ENCODE measurements around the gene CAMK1D.

DNA sequence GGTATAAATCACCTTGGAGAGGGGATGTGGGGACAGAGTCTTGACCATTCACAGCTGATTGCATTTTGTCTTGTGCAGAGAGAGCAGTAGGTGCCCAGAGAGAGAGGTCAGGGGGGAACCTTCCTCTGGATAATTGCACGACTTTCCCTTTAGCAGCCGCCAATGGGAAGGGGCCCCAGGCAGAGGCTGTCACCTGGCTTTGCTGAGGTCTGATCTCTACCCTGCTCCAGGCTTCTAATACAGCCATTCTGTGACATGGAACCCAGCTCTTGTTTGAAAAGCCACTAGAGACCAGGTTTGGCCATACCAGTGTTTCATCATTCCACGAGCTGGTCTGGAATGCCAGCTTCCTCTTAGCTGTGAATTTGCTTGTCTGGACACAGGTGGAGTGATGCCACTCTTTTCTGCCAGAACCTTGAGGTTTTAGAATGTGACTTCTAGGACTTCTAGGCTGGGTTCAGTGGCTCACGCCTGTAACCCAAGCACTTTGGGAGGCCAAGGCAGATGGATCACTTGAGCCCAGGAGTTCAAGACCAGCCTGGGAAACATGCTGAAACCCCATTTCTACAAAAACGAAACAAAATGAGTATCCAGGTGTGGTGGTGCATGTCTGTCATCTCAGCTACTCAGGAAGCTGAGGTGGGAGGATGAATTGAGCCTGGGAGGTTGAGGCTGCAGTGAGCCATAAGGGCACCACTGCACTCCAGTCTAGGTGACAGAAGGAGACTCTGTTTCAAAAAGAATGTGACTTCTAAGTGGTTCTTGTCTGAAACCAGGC is 159.9 kb downstream of the CAMK1D start:
- TF ChIP-seq, protein P1, sequence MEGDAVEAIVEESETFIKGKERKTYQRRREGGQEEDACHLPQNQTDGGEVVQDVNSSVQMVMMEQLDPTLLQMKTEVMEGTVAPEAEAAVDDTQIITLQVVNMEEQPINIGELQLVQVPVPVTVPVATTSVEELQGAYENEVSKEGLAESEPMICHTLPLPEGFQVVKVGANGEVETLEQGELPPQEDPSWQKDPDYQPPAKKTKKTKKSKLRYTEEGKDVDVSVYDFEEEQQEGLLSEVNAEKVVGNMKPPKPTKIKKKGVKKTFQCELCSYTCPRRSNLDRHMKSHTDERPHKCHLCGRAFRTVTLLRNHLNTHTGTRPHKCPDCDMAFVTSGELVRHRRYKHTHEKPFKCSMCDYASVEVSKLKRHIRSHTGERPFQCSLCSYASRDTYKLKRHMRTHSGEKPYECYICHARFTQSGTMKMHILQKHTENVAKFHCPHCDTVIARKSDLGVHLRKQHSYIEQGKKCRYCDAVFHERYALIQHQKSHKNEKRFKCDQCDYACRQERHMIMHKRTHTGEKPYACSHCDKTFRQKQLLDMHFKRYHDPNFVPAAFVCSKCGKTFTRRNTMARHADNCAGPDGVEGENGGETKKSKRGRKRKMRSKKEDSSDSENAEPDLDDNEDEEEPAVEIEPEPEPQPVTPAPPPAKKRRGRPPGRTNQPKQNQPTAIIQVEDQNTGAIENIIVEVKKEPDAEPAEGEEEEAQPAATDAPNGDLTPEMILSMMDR (IDR thresholded peaks at IDR 0.05; ENCODE audit: borderline replicate concordance, extremely low read depth, low read length, poor library complexity, severe bottlenecking) = no peak
- TF ChIP-seq EZH2 (IDR thresholded peaks at IDR 0.05; ENCODE audit: borderline replicate concordance, low read depth, low read length, severe bottlenecking) = no peak

All from DND-41 (cell line).